Measurements from ENCODE around the gene PCID2. TPM values are rescaled to one million over a fixed set of nuclear protein-coding genes. Genes with fewer than 3 reads are reported as not detected.

PCID2 gene
- polyA plus RNA-seq, 4 donors: 53.2 to 67.5 (median 58.6) TPM

DNA sequence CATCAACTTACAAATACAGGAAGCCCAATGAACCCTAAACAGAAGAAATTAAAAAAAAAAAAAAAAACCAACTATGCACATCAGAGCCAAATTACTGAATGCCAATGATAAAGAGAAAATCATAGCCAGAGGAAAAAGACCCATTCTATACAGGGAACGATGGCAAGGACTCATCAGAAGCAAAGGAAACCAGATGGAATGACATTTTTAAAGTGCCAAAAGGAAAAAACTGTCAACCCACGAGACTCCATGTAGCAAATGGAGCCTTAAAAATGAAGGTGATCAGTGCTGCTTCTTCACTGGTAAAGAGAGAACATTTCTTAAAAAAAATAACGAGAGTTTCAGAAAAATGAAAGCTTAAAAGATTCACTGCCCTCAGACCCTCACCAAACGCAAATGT, 18.3 kb downstream of the PCID2 start:
- no peak for DNase-seq (ENCODE audit: low read depth in 4 of 4, low spot score in 3 of 4)

DNA sequence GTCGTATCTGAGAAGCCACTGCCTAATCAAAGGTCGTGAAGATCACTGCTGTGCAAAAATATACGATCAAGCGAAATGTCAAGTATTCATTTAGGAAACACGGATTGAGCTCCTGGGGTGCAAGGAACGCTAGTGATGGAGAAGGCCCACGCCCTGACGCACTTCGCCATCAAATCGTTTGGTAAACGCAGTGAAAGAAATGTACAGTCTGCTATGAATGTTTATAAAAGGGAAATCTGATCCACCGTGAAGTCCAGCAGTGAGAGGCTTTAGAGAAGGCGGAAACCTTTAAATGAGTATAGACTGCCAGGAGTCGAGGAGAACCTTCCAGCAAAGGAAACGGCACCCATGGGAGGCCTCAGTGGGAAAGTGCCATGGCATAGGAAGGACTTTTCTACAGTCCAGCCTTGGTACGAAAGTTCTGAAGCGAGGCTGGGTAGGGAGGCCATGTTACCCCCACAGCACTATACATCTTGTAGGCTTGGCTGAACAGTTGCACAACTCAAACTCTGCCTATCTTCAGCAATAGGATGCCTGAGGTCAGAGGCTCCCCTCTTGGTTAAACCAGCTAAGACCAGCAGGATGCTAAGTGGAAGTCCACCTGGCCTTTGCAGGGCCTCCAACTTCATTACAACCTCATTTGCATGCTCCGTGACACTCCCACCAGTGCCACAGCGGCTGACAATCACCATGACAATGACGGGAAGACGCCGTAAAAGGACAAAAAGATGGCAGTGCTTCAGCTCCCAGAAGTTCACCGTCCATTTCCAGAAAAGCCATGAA, 20.4 kb downstream of the PCID2 start:
- no peak for DNase-seq (ENCODE audit: low read depth in 4 of 4, low spot score in 3 of 4)

DNA sequence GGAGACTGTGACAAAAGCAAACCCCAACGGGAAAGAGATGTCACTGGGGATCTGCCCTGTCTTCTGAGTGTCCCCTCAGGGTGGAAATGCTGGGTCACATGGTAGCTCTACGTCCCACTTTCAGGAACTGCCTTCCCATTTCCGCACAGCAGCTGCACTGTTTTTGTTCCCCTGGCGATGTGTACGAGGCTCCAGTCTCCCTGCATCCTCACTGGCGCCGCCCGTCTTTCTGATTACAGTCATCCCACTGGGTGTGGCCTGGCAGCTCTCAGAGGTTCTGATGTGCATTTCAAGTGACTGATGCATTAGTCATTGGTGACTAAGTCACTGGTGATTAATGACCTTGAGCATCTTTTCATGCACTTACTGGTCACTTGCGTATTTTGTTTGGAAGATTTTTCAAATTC, 21.2 kb downstream of the PCID2 start:
- DNase-seq (ENCODE audit: low read depth in 4 of 4, low spot score in 3 of 4): no peak

DNA sequence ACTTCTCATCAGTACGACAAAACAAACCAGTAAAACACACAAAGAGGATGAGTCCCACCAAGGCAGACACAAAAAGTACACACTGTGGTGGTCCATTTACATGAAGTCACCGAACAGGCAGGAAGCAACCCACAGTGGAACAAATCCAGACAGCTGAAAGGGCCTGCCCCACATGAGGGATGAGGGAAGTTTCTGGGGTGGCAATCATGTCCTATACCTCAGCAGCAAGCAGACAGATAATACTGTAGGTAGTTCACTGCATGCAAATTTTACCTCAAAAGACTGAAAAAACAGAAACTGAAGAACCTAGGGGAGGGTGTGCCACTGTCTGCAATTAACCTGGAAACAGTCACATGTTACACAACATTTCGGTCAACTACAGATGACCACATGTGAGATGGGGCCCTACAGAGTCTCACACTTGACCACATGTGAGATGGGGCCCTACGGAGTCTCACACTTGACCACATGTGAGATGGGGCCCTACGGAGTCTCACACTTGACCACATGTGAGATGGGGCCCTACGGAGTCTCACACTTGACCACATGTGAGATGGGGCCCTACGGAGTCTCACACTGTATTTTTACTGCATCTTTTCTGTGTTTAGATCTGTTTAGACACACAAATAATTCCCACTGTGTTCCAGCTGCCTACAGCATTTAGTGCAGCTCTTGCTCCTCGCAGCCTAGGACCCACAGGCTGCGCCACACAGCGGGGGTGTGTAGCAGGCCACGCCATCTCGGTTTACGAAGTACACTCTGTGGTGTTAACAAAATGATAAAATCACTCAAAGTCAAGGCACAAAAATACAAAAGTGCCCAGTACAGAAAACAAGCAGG, 22.2 kb downstream of the PCID2 start:
- DNase-seq (ENCODE audit: low read depth in 4 of 4, low spot score in 3 of 4): no peak

DNA sequence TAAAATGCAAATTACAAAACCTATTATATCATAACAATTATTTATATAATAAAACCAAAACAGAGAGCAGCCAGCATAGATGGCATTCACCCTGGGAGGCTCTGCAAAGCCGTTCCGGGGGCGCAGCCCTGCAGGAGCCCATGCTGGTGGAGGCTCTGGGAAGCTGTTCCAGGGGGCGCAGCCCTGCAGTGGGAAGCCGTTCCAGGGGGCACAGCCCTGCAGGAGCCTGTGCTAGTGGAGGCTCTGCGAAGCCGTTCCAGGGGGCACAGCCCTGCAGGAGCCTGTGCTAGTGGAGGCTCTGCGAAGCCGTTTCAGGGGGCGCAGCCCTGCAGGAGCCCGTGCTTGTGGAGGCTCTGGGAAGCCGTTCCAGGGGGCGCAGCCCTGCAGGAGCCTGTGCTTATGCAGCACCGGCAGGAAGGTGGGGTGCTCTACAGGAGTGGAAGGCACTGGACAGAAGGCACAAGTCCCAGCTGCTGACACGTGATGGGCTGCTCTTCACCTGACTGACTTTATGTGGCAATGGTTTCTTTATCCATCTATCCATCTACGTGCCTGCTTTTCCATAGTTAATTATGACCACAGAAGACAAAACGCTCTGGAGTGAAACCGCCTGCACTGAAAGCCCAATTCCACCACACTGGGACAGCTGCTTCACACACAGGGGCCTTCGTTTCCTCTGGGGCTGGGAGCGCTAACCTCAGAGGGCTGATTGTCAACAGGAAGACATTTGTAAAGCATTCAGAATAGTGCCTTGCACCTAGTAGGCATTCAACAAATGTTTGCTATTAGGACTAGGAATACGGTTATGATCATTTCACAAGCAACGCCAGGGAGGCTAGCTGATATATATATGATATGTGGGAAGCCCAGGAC, 23.7 kb downstream of the PCID2 start:
- no peak for DNase-seq (ENCODE audit: low read depth in 4 of 4, low spot score in 3 of 4)

DNA sequence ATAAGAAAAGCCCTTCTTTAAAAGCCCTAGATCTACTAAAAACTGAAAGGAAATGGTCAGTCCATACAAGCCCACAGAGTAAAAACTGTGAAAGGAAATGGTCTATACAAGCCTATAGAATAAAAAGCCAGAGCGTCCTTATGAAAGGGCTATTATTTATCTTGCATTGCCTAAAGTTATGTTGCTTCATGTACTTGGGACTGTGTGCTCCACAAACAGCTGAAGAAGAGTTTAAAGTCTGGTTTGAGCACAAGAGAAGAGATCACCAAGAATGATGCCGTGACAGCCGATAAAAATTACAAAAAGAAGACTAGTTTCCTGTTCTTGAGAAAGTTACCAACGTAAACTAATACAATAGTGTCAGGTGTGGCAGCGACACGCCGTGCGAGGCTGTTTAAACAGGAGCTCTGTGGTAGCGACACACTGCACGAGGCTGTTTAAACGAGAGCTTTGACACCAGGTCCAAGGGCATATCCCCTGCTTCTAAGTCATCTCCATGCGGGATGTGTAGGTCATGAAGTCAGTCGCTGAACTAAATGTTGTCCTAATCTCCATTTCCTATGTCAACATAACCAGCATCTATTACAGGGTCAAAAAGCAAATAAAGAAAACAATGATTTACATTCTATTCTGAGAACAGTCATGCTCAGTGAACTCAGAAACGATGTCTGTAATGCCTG, 24.9 kb downstream of the PCID2 start:
- no peak for DNase-seq (ENCODE audit: low read depth in 4 of 4, low spot score in 3 of 4)

DNA sequence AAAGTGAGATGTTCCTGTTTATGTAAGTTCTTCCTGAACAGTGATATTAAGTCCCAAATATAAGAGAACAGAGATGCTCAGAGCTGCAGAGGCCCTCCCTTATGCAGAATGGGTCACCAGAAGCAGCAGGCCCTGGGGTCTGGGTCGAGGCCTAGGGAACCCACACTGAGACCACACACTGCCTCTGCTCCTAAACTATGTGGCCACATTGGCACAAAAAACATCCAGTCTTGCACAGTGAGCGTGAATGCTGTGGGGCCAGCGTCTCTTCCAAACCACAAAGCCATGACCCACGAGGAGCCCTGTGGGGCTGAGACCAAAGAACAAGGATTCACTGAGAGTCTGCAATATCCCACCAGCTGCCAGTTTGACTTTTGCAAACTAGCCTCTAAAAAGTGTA, 26.4 kb downstream of the PCID2 start:
- DNase-seq (ENCODE audit: low read depth in 4 of 4, low spot score in 3 of 4): no peak

DNA sequence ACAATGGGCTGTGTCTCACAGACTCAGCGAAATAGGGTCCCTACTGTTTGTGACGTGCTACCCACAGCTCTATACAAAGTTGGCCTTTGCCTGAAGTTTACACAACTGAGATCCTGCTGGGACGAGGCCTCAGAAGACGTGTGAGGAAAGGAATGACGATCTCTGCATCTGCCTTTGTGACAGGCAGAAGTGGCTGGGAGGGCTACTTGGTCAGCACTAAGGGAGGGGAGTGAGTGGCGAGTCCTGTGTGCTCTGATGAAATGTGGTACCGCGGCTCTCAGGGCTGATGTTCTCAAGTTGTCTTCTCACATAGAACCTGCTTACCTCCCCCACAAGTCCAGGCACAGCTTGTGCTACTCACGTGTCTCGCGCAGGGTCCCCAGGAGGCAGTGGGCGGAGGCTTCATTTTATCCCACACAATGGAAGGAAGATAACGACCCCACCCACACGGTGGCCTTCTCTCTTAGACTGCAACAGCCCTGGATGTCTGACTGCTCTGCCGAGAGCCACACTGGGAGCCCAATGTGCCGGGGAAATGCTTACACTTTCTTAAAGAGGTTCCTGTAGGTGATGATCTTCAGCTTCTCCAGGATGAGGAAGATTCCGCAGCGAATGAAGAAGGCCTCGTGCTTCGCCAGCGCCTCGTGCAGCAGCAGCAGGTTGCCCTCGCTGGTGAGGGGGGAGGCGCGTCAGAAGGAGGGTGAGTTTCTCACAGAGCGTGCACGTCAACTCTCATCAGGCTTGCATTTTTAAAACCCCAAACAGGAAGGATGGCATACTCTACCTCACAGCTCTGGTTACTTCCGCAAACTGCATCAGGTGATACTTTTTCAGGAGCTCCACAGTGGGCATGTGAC, 28.9 kb downstream of the PCID2 start:
- DNase-seq (ENCODE audit: low read depth in 4 of 4, low spot score in 3 of 4): no peak

DNA sequence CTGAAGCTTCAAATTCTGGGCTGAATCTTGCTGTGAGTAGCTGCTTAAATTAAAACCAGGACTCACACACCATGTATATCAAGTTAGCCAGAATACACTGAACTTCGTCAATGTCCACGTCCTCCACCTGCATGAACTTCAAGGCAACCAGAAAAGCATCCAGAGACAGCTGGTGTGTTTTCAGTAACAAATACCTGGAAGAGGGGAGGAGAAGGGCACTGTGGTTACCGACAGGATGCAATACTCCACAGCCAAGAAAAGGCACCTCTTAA, 29.6 kb downstream of the PCID2 start:
- no peak for DNase-seq (ENCODE audit: low read depth in 4 of 4, low spot score in 3 of 4)

DNA sequence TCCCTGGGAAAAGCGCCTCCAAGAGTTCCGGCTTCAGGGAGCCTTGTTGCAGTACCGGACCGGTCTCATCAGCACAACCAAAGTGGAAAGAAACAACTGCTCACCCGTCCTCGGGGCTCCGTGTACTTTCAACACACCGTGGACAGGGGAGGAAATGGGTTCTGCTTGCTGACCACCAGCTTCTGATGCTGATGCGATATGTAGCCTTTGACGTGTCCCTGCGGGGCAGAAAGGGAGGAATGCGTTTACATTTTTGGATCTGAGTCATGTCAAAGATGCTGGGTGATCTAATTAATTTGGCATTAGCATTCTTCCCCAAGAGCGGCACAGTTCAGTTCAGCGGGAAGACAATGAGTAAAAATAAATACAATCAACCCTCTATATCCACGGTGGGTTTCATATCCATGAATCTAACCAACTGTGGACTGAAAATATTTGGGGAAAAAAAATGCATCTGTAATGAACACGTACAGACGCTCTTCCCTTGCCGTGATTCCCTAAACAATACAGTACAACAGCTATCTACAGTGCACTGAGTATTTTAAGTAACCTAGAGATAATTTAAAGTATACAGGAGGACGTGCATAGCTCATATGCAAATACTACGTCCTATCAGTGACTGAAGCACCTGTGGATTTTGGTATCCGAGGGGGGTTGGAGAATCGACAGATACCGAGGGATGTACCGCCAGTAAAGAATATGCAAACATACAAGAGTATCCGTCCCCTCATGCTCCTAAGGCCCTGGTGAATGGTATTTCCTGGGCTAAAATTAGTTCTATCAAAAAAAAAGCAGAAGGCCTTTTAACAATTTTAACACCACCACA, 30.2 kb downstream of the PCID2 start:
- no peak for DNase-seq (ENCODE audit: low read depth in 4 of 4, low spot score in 3 of 4)

DNA sequence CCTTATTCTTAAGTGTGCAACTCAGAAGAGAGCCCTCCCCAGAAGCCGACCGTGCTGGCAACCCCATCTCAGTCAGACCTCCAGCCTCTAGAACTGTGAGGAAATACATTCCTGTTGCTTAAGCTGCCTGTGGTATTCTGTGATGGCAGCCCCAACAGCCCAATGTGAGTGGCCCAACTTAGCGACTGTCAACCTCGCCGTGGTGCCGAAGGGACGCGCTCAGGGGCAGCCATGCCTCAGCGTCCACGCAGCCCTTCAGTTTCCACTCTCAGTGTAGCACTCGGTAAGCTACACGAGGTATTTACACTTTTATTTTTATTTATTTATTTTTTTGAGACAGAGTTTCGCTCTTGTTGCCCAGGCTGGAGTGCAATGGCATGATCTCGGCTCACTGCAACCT, 31.6 kb downstream of the PCID2 start:
- DNase-seq (ENCODE audit: low read depth in 4 of 4, low spot score in 3 of 4): no peak

DNA sequence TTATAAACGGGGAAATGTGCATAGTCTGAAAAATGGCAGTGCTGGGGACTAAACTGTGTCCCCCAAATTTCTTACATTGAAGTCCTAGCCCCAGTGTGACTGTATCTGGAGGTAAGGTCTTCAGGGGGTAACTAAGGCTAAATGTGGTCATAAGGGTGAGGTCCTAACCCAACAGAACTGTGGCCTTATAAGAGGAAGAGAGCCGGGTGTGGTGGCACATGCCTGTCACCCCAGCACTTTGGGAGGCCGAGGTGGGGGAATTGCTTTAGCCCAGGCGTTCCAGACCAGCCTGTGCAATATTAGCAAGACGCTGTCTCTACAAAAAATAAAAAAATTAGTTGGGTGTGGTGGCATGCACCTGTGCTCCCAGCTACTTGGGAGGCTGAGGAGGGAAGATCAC, 32.2 kb downstream of the PCID2 start:
- no peak for DNase-seq (ENCODE audit: low read depth in 4 of 4, low spot score in 3 of 4)

DNA sequence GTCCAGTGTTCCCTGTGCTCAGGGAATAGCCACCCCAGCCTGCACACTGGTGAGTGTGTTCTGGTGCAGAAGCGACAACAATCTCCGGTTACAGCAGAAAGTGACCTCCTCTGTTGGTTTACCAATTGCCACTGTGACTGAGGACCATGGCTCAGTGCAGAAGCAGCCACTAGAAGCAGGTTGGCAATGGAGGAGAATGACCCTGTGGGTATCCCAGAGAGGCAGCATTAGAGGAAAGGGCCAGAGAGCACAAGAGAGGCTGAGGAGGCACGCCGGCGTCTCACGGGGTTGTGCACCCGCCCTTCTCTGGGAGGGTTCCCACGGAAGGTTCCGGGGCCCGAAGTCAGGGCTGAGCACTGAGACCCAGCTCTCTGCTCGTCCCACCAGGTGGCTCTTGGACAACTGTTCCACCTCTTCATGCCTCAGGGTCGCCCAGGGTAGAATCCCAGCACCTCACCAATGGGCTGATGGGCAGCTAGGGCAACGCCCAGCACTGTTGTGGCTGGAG, 36.0 kb downstream of the PCID2 start:
- DNase-seq (ENCODE audit: low read depth in 4 of 4, low spot score in 3 of 4): no peak

DNA sequence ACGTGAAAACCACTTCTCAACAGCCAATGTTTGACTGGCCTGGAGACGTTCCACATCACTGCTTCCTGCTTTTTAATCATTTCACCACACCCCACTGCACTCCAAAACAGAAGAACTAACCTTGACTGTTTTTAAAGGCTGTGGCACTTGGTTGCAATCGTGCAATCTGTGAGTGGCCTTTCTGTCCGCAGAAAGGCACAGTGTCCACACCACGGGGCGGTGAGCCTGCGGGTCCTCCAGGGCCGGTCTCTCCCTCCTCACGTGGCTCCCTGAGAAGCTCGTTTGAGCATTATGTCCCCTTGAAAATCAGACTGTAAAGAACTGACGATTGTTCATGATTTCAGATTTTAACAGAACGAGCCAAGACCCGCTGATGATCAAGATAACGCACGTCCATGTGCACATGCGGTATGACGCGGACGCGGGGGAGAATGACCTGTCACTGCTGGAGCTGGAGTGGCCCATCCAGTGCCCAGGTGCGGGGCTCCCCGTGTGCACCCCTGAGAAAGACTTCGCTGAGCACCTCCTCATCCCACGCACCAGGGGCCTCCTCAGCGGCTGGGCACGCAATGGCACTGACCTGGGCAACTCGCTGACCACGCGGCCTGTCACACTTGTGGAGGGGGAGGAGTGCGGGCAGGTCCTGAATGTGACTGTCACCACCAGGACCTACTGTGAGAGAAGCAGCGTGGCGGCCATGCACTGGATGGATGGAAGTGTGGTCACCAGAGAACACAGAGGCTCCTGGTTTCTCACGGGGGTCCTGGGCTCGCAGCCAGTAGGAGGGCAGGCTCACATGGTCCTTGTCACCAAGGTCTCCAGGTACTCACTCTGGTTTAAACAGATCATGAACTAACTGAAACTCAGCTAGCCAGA, 37.0 kb downstream of the PCID2 start:
- DNase-seq (ENCODE audit: low read depth in 4 of 4, low spot score in 3 of 4): no peak

DNA sequence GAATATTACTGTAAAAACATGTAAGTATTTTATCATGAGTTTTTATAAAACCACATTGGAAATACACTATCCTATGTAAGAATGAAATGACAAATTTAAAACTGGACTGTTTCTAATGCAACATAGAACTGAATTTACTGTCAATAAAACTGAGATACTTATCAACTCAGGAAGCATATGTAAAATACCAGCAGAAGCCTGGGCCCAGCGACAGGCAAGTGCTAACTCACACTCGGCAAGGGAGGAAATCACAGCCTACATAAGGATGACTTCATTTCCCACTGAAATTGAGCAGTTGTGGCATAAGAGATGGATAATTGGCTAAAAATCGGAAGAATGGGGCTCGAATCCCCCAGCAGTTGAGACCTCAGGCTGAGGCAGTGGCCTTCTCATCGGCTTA, 38.0 kb downstream of the PCID2 start:
- DNase-seq (ENCODE audit: low read depth in 4 of 4, low spot score in 3 of 4): no peak

DNA sequence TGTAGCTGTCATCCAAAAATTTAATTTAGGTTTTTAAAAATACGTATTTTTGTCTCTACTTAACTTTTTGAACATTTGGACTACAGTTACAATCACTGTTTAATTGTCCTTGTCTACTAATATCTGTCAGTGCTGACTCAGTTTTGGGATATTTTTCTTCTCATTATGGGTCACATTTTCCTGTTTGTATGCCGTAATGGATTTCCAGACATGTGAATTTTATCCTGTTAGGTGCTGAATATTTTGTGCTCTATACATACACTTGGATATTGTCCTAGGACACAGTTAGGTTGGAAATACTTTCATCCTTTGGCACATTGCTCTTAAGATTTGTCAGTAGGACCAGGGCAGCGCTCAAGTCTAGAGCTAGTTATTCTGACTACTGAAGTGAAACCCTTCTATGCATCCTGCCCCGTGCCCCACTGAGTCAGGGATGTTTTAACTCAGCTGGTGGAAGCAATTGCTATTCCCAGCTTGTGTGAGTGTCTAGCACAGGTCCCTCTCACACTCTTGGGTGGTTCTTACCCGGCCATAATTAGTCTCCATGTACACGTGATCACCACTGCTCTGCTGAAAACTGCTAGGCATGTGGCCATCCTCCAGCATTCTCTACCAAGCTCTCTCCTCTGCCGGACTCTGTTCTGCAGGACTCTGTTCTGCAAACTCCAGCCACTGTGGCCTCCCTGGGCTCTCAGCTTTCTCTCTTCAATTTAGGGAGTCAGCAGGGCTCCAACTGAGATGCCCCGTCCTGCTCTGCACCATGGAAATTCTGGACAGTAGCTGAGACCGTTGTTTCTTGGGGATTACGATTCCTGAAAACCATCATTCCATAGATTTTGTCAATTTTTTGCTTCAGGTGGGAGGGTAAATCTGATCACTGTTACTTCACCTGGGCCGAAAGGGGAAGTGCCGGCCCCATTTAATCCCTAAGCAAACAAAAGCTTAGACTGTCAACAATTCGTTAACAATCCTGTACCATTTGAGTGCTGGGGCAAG, 38.9 kb downstream of the PCID2 start:
- DNase-seq (ENCODE audit: low read depth in 4 of 4, low spot score in 3 of 4): no peak

DNA sequence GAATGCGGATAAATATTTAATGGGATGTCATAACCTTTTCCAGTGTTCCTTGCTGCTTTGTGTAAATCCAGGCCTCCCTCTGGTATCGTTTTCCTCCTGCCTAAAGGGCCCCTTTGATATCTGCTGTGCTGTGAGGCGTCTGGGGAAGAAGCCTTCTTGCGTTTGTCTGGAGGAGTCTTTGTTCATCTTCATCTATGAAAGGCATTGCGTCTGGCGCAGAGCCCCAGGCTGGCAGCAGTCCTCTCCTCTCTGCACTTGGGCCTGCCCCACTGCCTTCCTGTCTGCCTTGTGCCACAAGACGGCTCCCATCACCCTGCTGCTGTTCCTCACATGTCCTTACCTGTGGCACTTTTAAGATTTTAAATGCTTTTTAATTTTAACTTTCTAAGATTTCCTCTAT, 40.3 kb downstream of the PCID2 start:
- DNase-seq (ENCODE audit: low read depth in 4 of 4, low spot score in 3 of 4): no peak
